H9 (cell line): ENCODE results near the gene EFNA5. TPM values are rescaled to one million over a fixed set of nuclear protein-coding genes. Genes with fewer than 3 reads are reported as not detected.
A peak's percentile ranks its signal among the peaks of the same experiment; 100 is the strongest.

Experiments used
- DNase-seq: peaks from one replicate; pipeline ENCODE4 v3.0.0-alpha.2; 2017
- H2AFZ ChIP-seq: one replicate; pipeline ENCODE4 v1.6.1; 2013; ENCODE audit warnings: mild to moderate bottlenecking, low read length, control low read depth, moderate library complexity
- H2AK5ac ChIP-seq: 2 replicates; pipeline ENCODE4 v1.6.1; 2013; ENCODE audit warnings: low read length, control low read depth, mixed read lengths; ENCODE audit not compliant: insufficient read length
- H2BK120ac ChIP-seq: one replicate; pipeline ENCODE4 v1.6.1; 2013; ENCODE audit warnings: low read depth, mild to moderate bottlenecking, low read length, control low read depth, inconsistent platforms; ENCODE audit not compliant: poor library complexity, severe bottlenecking
- H2BK12ac ChIP-seq: 2 replicates; pipeline ENCODE4 v1.6.1; 2013; ENCODE audit warnings: low read length, control low read depth, mixed read lengths, low read depth; ENCODE audit not compliant: insufficient read length
- H2BK15ac ChIP-seq: 2 replicates; pipeline ENCODE4 v1.6.1; 2013; ENCODE audit warnings: low read depth, low read length, control low read depth
- H2BK20ac ChIP-seq: one replicate; pipeline ENCODE4 v1.6.1; 2013; ENCODE audit warnings: low read depth, mild to moderate bottlenecking, low read length, control low read depth, inconsistent platforms; ENCODE audit not compliant: poor library complexity, severe bottlenecking
- H2BK5ac ChIP-seq: 2 replicates; pipeline ENCODE4 v1.6.1; 2013; ENCODE audit warnings: low read length, control low read depth, mixed read lengths; ENCODE audit not compliant: insufficient read length
- H3K14ac ChIP-seq: 2 replicates; pipeline ENCODE4 v1.6.1; 2013; ENCODE audit warnings: low read length, control low read depth; ENCODE audit not compliant: insufficient read depth
- H3K18ac ChIP-seq: 2 replicates; pipeline ENCODE4 v1.6.1; 2013; ENCODE audit warnings: low read depth, mild to moderate bottlenecking, mixed read lengths, low read length, control low read depth; ENCODE audit not compliant: insufficient read length
- H3K23ac ChIP-seq: 2 replicates; pipeline ENCODE4 v1.6.1; 2013; ENCODE audit warnings: low read length, control low read depth, mixed read lengths, low read depth; ENCODE audit not compliant: insufficient read length
- H3K23me2 ChIP-seq: 2 replicates; pipeline ENCODE4 v1.6.1; 2013; ENCODE audit warnings: low read depth, mild to moderate bottlenecking, mixed read lengths, low read length, control low read depth; ENCODE audit not compliant: insufficient read length, poor library complexity, severe bottlenecking
- H3K27ac ChIP-seq: 2 replicates; pipeline ENCODE4 v1.5.1; 2013; ENCODE audit warnings: low read length, control low read depth, mixed read lengths, low read depth; ENCODE audit not compliant: insufficient read length
- H3K27me3 ChIP-seq: 2 replicates; pipeline ENCODE4 v1.6.1; 2013; ENCODE audit warnings: low read length, control low read depth, inconsistent platforms; ENCODE audit not compliant: insufficient read depth
- H3K4ac ChIP-seq: 2 replicates; pipeline ENCODE4 v1.6.1; 2013; ENCODE audit warnings: low read depth, mild to moderate bottlenecking, control low read depth, inconsistent platforms, low read length, moderate library complexity
- H3K4me1 ChIP-seq: 2 replicates; pipeline ENCODE4 v1.6.1; 2013; ENCODE audit warnings: low read length, control low read depth, inconsistent platforms; ENCODE audit not compliant: insufficient read depth
- H3K4me2 ChIP-seq: 2 replicates; pipeline ENCODE4 v1.6.1; 2013; ENCODE audit warnings: low read length, control low read depth, mixed read lengths; ENCODE audit not compliant: insufficient read length, insufficient read depth
- H3K56ac ChIP-seq: 2 replicates; pipeline ENCODE4 v1.6.1; 2013; ENCODE audit warnings: low read depth, mild to moderate bottlenecking, mixed read lengths, low read length, control low read depth; ENCODE audit not compliant: insufficient read length
- H3K79me1 ChIP-seq: 2 replicates; pipeline ENCODE4 v1.6.1; 2013; ENCODE audit warnings: low read depth, mild to moderate bottlenecking, moderate library complexity, low read length, control low read depth, inconsistent platforms; ENCODE audit not compliant: insufficient read depth, poor library complexity, severe bottlenecking
- H3K79me2 ChIP-seq: 2 replicates; pipeline ENCODE4 v1.6.1; 2013; ENCODE audit warnings: low read length, control low read depth, inconsistent platforms; ENCODE audit not compliant: insufficient read depth
- H3K9ac ChIP-seq: 2 replicates; pipeline ENCODE4 v1.6.1; 2013; ENCODE audit warnings: low read length, control low read depth, mixed read lengths; ENCODE audit not compliant: insufficient read length; ENCODE audit errors: extremely low read depth
- H3K9me3 ChIP-seq: one replicate; pipeline ENCODE4 v1.6.1; 2013; ENCODE audit warnings: low read depth, low read length, inconsistent platforms; ENCODE audit not compliant: control insufficient read depth
- H3T11ph ChIP-seq: one replicate; pipeline ENCODE4 v1.6.1; 2013; ENCODE audit warnings: mild to moderate bottlenecking, low read length, control low read depth, inconsistent platforms
- H4K20me1 ChIP-seq: one replicate; pipeline ENCODE4 v1.6.1; 2013; ENCODE audit not compliant: control insufficient read depth, insufficient read length, insufficient read depth
- H4K5ac ChIP-seq: 2 replicates; pipeline ENCODE4 v1.6.1; 2013; ENCODE audit warnings: low read depth, mild to moderate bottlenecking, mixed read lengths, low read length, control low read depth; ENCODE audit not compliant: insufficient read length
- H4K8ac ChIP-seq: replicated peaks from 2 replicates; pipeline ENCODE4 v1.6.1; 2013; ENCODE audit warnings: low read length, control low read depth, mixed read lengths, low read depth; ENCODE audit not compliant: insufficient read length
- H4K91ac ChIP-seq: 2 replicates; pipeline ENCODE4 v1.6.1; 2013; ENCODE audit warnings: low read depth, mild to moderate bottlenecking, moderate library complexity, mixed read lengths, low read length, control low read depth; ENCODE audit not compliant: insufficient read length
- H3K27ac Mint-ChIP-seq, 3 experiments: 2 replicates in 2 of 3; 3 replicates in 1 of 3; pipeline ENCODE4 v1.8.0; 2020 to 2021; ENCODE audit warnings: mixed read lengths in 3 of 3, mild to moderate bottlenecking in 1 of 3, moderate library complexity in 1 of 3
- H3K27me3 Mint-ChIP-seq: 2 replicates; pipeline ENCODE4 v1.8.0; 2021; ENCODE audit warnings: low read depth, mild to moderate bottlenecking, moderate library complexity, mixed read lengths
- H3K36me3 Mint-ChIP-seq, 3 experiments: 2 replicates in 2 of 3; 3 replicates in 1 of 3; pipeline ENCODE4 v1.8.0; 2020 to 2021; ENCODE audit warnings: low read depth in 3 of 3, mixed read lengths in 3 of 3; ENCODE audit not compliant: insufficient read depth in 1 of 3
- H3K4me1 Mint-ChIP-seq, 2 experiments: 2 replicates each; pipeline ENCODE4 v1.8.0; 2020; ENCODE audit warnings: mixed read lengths in 2 of 2
- H3K4me3 Mint-ChIP-seq, 2 experiments: 2 replicates in 1 of 2; 3 replicates in 1 of 2; pipeline ENCODE4 v1.8.0; 2020 to 2021; ENCODE audit warnings: mild to moderate bottlenecking in 2 of 2, mixed read lengths in 2 of 2, moderate library complexity in 1 of 2
- H3K9me3 Mint-ChIP-seq, 2 experiments: 2 replicates in 1 of 2; 3 replicates in 1 of 2; pipeline ENCODE4 v1.8.0; 2020; ENCODE audit warnings: mild to moderate bottlenecking in 2 of 2, mixed read lengths in 2 of 2, moderate library complexity in 1 of 2
- CTCF ChIP-seq: fragments of 200-600 bp; sonication (generic); conservative IDR thresholded peaks from 3 replicates; pipeline ENCODE4 v1.8.0; 2021; ENCODE audit warnings: antibody characterized with exemption, mild to moderate bottlenecking
- WGBS: extraction: QIAGEN DNeasy Blood & Tissue Kit; methylation state at CpG from one replicate; pipeline ENCODE4 v1.1.7; 2013; ENCODE audit warnings: missing lambda C conversion rate, low lambda C conversion rate, mixed read lengths; ENCODE audit not compliant: insufficient read length; ENCODE audit errors: extremely low coverage; 5-methylcytosine and 5-hydroxymethylcytosine counted together
- total RNA-seq: library from RNA; stranded (reverse); gene quantifications from 2 replicates; pipeline ENCODE4 v1.2.1, GENCODE V29; 2021

EFNA5 gene
- total RNA-seq, 1 experiment from 2014 or later, result 20.4 TPM

GRCh38 chr5:107476783-107477182, 194.0 kb downstream of the EFNA5 start:
- H3K9ac ChIP-seq, result no peak overlapping the region
- Mint-ChIP-seq H3K4me1 (peaks cover 73 to 77% of the 10 kb centered on the region in 2 experiments), H3K36me3 (peaks cover 0 to 5% (median 2%) of the 10 kb centered on the region in 3 experiments; a peak in 2 of 7 replicates), H3K27me3 (no peaks in the 10 kb centered on the region), H3K27ac (peak overlapping the region in 2 of 3 experiments; percentile 9 to 56; a peak in 3 of 7 replicates), H3K9me3 (no peaks in the 10 kb centered on the region), H3K4me3 (no peak overlapping the region)
- H3K14ac ChIP-seq, result no peak overlapping the region
- H3K4me2 ChIP-seq, result no peak overlapping the region
- H3T11ph ChIP-seq, result no peak overlapping the region
- no peak for TF ChIP-seq CTCF
- H3K4me1 ChIP-seq, result peaks cover 11% of the 10 kb centered on the region
- H3K27me3 ChIP-seq, result no peaks in the 10 kb centered on the region
- no peak overlapping the region for H2AFZ ChIP-seq
- H3K27ac ChIP-seq, result no peak overlapping the region
- no peak overlapping the region for H2BK15ac ChIP-seq
- no peak overlapping the region for H2BK20ac ChIP-seq
- H3K4ac ChIP-seq, result no peak overlapping the region
- H3K23ac ChIP-seq, result no peak overlapping the region
- no peak for DNase-seq
- no peak overlapping the region for H2BK120ac ChIP-seq
- H3K18ac ChIP-seq, result no peak overlapping the region
- H4K91ac ChIP-seq, result no peak overlapping the region
- no peaks in the 10 kb centered on the region for H4K20me1 ChIP-seq
- no peak overlapping the region for H4K5ac ChIP-seq
- H3K56ac ChIP-seq, result no peak overlapping the region
- no peak overlapping the region for H4K8ac ChIP-seq
- no peaks in the 10 kb centered on the region for H3K23me2 ChIP-seq
- H3K79me1 ChIP-seq, result no peaks in the 10 kb centered on the region
- no peak overlapping the region for H2BK12ac ChIP-seq
- H2BK5ac ChIP-seq, result no peak overlapping the region
- WGBS, result no CpG with 5 or more reads among the region's 1 CpG
- H2AK5ac ChIP-seq, result no peak overlapping the region
- no peaks in the 10 kb centered on the region for H3K9me3 ChIP-seq
- H3K79me2 ChIP-seq, result no peaks in the 10 kb centered on the region
